HL-60/S4 treated with phorbol 12-myristate 13-acetate at 8.2 ng/mL for 4 days and 3 days (cell line): ENCODE results near the gene PLOD2.

Experiments
- in situ Hi-C: fragments of 300-500 bp; cut with MboI; formaldehyde crosslinking; loops from 2 replicates; pipeline ENCODE4 v1.15.0; 2022; ENCODE audit warnings: low sequenced_read_pairs

PLOD2 gene

DNA sequence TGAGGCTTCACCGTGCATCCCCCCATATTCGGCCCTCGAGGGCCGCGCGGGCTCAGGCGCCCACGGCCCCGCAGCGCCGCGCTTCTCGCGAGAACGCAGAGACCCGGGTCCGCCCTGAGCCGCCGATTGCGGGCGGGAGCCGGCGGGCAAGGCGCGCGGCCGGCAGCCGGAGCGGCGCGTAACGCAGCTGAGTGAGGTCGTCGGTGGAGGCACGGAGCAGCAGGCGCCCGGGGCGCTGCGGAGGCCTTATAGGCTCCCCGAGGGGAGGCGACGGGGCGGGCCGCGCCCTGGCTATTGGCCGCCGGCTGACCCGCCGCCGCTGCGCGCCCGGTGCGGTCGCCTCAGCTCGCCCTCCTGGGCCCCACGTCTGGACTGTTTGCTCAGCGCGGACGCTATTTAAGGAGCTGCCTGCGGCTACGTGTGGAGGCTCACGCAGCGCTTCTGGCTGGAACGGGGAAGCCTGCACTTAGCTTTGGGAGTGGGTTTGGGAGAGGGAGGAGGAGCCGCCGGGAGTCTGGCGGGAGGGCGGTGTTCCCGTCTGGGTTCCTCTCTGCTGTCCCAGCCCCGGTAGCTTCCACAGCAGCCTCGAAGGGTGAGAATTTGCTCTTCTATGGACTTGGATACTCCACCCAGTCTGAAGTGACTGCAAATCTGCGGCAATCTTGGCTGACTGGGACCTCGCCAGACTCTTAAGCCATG, at the start of gene PLOD2:
PLOD2 (minus strand) TSS at position 221 of the 699 bp plus-strand sequence; CDS start at position 26, 195 bp downstream.
- in situ Hi-C loops, result no loop called here

DNA sequence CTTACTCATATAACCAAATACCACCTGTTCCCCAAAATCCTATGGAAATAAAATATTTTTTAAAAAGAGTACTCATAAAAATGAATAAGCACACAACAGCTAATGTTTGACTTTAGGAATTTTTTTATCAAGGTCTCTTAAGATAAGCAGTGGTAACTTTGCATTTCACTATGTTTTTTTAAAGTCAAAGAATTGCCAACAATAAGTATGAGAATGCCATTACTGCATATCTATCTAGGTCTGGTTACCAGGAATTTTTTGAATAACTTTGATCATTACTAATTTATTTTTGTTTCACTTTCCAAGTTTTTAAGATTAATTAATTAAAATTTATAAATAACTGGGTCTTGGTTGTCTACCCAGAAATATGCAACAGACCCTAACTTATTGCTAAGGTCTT, 48.4 kb upstream of the PLOD2 start:
- in situ Hi-C loops, result loop anchor here (25.0 kb wide), 1 partner anchor 378 kb away; no protein-coding TSS in a partner anchor

DNA sequence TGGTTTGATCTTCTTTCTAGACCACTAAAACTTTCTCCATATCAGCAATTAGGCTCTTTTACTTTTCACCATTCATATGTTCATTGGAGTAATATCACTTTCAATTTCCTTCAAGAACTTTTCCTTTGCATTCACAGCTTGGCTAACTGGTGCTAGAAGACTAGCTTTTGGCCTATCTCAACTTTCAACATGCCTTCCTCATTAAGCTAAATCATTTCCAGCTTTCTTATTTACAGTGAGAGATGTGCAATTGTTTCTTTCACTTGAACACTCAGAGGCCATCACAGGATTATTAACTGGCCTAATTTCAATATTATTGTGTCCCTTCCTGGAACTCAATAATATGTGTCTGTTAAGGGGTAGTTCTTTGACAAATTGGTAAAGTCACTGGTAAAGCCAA, 42.8 kb upstream of the PLOD2 start:
- in situ Hi-C loops, result loop anchor here (25.0 kb wide), 1 partner anchor 384 kb away; no protein-coding TSS in a partner anchor

DNA sequence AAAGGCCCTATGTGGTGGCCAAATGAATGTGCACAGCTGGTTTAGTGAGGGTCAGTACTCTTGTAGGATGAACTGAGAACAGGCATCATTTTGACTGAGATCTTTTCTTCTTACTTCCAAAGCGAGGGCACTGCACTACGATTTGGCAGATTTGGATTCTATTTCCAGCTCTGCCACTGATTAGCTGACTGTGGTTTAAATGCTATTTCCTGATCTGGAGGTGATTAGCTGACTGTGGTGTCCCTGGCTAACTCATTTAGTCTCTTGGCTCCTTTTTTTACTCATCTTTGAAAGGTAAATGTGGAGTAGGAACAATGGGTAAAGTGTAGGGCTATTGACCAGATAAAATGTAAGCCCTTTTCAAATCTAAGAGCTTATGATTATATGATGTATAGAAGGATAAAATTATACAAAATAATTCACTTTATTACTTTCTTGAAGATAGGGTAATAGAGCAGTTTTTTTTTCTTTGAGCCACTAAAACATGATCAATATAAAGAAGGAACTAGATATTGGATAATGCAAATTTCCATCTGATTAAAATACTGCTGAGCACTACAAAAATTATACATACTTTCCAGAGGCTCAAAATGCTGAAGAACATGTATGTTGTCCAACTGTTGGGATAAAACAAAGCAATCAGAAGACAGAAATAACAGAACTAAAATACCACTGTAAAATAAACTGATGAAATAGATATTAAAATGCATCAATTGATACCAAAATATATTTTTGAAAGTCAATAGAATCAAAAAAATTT, 39.7 kb upstream of the PLOD2 start:
- in situ Hi-C loops, result loop anchor here (25.0 kb wide), 1 partner anchor 387 kb away; no protein-coding TSS in a partner anchor

DNA sequence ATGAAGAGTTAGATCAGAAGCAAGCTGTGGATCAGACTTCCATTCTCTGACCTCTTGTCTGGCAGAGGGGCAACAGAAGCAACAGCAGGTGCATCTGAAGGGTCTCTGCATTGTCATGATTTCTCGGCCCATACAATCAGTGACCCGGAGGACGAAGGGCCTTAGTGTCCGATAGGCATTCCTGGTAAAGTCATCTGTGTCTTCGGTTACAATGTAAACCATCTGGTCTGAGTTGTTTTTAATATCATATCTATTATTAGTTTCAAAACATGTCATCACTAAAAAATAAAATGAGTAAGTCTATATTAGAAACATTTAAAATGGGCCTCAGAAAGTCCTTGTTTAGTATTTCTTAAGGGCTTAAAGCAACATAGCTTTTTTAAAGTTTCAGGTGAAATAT, 38.8 kb upstream of the PLOD2 start:
- in situ Hi-C loops, result loop anchor here (25.0 kb wide), 1 partner anchor 388 kb away; no protein-coding TSS in a partner anchor

DNA sequence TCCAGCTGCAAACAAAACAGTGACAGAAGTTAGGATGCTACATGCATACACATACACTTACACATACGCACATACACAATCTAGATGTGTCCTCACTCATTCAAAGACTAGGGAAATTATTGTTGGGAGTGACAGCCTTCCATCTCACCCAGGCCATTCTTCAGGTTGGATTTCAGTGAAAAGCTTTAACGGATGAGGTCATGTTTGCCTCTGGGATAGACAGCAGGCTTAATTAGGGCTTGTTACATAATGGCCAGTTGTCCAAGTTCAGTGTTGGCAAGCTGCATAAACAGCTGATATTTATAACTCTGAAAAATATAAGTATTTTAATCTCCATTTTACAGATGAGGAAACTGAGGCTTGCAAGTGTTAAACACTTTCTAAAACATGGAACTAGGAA, 35.8 kb upstream of the PLOD2 start:
- in situ Hi-C loops, result no loop called here

DNA sequence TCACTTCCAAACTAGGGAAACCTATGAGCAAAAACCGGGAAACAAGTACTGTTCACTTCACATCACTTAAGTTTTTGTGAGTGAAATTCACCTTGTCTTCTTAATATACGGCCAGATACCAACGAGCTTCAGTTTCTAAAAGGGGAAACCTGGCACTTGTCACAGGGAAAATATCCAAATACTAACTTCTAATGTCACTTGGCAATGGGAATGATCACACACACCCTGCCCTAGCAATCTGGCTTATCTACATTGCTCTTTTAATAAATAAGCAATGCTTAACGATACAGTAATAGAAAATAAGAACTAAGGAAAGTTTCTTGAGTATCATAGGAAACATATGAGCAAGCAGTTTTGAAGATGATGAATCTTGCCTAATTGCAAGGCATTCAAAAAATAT, 34.6 kb upstream of the PLOD2 start:
- in situ Hi-C loops, result no loop called here

DNA sequence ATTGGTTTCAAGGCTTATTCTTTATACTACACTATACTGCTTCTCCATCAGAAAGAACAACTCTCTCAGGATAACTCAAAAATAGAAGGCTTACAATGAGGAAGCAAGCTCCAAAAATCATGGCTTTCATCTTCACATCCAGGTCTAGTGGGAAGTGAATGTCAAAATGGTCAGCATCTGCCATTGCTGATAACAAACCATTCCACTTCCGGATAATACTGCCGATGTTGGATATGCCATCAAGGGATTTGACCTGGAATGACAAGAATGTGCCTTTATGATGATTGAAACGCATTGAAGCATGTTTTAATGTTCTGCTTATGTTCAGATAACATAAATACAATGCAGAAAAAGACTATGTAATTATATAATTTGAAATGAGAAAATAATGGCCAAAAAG, 34.0 kb upstream of the PLOD2 start:
- in situ Hi-C loops, result no loop called here

DNA sequence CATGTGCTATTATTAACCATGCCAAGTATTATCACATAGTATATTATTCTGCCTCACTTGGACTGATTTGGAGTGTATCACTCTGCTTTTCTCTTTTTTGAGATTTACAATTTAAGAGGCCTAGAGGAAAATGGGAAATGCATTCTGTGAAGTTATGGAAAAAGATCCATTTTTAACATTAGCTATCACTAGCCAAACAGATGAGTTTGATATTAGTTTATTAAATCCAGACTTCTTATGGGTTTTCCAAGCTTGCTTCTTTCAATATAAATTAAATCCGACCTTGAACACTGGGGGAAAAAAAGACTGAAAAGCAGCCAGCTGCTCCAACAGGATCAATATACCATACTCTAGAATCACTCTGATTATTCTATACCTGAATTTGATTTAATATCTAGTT, 30.1 kb upstream of the PLOD2 start:
- in situ Hi-C loops, result no loop called here

DNA sequence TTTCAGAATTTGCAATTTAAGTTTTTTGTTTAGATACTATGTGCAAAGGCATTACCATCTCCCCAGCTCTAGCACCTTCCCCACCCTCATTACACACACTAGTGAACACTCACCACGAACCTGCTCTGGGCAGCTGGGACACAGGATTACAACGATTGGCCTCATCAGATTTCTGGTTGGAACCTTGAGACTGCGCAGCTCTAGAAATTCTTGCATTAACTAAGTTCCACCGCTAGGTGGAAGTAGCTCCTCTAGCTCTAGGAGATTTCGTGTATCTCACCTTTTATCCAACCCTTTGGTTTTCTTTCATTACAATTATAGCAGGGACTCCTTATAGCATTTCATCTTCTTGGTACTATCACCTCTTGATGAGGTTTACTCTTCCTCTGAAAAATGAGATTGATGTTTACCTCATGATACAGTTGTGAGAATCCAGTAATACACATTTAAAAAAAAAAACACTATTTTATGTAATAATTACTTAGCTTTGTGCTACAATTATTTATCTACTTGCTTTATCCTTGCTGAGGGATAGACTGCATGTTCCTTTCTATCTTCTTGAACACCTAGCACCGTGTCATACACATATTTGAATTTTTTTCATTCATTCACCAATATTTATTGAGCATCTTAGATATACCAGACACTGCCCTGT, 28.7 kb upstream of the PLOD2 start:
- in situ Hi-C loops, result no loop called here

DNA sequence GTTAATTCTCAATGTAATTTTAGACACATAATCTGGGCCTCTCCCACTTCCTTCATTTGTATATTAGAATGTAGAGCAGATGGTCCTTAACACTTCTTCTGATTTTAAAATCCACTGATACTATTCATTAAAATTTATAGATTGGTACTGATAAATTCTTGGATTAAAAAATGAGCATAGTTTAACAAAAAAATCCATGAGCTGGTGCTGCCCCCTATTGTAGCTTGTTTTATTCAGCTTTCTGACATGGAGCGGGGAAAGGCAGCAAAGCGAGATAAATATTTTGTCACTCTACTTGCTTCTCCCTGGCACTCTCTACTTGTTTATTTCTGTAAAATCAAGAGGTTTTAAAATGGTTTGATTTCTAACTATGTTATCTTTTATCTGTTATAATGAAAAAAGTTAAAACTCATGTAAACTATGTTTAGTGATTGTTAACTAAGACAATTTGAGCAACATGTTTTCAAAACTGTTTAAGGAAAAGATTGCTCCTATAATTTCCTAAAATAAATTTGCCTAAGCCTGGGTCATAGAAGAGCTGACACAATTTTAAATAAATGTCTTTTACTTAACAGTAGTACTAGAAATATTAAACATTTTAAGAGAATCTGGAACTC, 26.5 kb upstream of the PLOD2 start:
- in situ Hi-C loops, result no loop called here

DNA sequence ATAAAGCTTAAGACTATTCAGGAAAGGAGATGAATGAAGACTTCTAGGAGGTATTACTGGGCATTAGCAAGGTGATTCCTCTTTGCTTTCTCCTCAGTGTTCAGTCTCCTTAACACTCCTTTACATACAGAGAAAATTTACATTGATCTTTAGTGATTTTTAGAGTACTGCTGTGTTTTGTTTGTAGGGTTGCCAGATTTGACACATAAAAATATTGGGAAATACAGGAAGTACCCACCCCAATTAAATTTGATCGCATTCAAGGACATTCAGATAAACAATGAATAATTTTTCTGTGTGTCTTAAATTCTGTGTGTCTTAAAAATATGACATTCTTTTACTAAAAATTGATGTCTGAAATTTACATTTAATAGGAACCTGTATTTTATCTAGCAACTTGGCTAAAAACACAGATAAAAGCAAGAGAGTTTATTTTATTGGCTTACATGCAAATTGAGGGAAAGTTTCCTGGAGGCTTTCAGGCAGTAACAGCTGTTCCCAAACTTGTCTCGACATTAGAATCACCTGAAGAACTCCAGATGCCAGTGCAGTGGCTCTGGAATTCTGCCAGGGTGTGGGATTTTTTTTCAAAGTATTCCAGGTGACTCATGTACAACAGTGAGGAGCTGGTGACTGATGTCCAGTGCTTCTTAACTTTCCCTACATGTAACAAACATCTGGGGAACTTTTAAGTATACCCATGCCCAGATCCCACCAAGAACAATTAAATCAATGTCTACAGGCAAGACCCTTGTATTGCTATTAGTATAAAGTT, 23.4 kb upstream of the PLOD2 start:
- in situ Hi-C loops, result no loop called here

DNA sequence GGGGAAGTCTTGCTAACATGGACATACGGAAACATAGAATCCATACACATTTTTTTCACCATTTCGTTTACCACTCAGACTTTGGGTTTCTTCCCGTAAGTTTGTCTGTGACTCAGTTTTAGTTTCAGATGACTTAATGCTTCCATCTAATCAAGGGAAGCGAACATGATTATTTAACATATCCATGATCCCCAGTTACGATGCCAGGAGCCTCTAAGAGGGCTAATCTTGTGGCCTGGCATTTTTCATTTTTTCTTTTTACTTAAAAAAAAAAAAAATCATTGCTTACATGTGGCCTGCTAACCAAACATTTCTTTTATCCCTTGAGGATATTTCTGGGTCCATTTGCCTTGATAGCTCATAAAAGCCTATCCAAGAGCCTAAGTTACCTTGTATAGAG, 20.2 kb upstream of the PLOD2 start:
- in situ Hi-C loops, result no loop called here

DNA sequence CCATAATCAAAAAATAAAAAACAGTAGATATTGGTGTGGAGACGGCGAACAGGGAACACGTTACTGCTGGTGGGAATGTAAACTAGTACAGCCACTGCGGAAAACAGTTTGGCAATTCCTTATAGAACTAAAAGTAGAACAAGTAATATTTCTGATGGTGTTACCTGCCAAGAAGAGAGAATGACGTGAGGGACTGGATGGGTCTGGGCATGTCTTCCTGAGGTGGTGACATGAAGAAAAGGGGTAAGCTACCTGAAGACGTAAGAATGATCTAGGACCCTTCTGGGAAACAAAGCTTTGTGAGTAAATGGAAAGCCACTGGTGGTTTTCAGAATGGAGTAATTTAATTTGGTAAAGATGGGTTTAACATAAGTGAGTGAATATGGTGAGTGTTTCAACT, 19.4 kb upstream of the PLOD2 start:
- in situ Hi-C loops, result no loop called here

DNA sequence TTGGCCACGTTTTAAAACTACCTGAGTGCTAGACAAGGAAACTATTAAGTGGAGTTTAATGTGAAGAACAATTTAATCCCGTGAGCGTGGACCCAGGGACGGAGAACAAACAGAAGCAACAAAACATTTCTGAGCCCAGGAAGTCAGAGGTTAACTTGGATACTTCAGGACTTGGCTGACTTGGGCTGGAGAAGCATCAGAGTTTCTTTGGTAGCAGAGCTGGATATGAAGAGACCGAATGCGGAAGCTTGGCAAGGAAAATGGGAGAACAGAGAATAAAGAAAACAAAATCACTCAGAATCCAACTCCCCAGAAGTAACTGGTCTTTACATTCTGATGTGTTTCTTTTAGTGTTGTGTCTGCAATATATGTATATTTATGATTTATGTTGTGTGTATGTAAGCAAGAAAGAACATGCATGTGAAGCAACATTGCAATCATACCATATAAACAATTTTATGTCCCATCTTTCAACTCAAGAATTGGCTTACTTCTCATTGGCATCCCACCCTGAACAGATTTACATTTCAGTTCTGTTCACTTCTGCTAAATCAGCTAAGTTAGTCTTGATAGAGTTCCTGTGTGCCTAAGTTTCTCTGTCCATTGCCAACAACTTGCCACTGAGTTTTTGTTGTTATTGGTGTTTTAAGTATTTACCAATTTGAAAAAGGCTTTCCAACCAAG, 17.2 kb upstream of the PLOD2 start:
- in situ Hi-C loops, result no loop called here

DNA sequence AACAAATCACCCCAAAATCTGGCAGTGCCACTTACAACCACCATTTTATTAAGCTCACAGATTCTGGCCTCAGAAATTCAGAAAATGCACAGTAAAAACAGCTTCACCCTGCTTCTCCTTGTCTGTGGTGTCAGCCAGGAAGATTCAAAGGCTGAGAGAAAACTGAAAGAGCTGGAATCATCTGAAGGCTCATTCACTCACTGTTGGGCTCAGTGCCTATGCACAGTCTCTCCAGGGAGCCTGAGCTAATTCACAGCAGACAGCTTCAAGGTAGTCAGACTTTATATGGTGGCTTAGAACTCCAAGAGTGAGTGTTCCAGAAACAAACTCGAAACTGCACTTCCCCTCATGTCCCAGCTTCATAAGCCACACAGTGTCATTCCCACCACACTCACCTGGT, 16.5 kb upstream of the PLOD2 start:
- in situ Hi-C loops, result no loop called here

DNA sequence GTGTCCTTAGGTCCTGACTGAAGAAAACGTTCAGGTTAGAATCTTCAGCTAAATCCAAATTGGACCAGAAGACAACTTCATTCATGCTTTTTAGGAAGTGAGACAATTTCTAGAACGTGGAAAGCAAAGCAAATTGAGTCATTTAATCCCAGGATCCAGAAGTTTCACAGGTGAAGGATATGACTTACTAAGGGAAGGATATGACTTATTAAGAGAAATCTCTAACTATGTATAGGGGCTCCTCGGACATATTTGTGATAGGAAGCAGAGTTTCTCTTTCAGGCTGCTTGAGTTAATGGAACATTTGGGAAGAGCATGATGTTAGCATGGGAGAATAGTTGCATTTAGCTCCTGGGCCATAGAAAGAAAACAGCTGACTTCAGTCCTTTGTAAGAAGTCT, 16.1 kb upstream of the PLOD2 start:
- in situ Hi-C loops, result no loop called here

DNA sequence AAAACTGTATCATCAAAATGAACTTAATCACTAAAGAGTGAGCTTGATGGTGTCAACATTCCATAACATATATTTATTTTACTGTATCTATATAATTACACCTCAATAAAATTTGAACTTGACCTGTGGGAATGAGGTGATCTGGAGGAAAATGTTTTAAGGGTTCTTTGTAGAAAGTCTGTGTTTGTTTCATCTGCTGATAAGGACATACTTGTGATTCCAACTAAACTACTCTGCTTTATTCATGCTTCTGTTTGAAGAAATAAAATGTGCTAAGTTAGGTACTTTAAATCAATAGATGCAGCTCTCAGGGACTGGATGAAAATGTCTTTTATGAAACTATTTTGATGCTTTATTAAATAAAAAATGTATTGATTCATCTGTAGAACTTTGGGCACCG, 11.6 kb upstream of the PLOD2 start:
- in situ Hi-C loops, result no loop called here

DNA sequence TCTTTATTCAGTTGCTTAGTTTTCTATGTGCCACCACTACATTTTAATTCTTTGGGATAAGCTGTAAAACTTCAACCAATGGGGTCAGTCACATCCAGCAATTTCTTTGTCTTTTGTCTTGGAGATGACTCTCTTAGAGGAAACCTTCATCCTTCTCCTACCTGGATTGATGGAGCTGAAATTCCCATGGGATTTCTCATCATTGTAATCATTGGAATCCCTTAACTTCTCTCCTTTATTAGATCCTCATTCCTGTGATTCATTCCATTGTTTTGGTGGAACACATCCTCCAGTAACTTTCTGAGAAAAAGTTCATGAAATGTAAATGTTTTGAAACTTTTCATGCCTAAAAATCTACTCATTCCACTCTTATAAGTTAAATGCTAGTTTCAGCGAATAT, 9.6 kb upstream of the PLOD2 start:
- in situ Hi-C loops, result no loop called here

DNA sequence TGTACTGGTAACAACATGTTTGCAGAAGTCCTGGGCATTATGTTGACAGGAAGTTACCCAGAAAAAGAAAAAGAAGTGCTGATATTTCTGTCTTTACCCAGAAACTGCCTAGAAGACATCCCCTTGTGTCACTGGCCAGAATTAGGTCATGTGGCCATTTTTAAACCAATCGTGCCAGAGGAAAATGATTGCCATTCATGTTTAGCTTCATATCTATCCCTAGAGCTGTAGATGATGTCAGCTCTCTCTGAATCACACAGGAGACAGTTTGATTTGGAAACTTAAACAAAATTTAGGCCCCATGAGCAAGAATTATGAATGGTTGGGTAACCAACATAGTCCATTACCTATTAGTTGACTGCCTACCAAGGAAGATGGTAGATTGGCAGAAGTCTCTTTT, 8.9 kb upstream of the PLOD2 start:
- in situ Hi-C loops, result no loop called here
